Measurements from ENCODE around the gene GGCT. TPM values are rescaled to one million over a fixed set of nuclear protein-coding genes. Genes with fewer than 3 reads are reported as not detected.

Gene GGCT
- 10 to 100 TPM; 24.1 to 47.0 (median 30.1) TPM for total RNA-seq

- WGBS, 2 donors: 0 to 2% methylated on average over 10 to 38 of the region's 64 CpGs
- peak within 1 kb of the TSS; percentile 72 to 91 (median 89) for H3K4me3 ChIP-seq (replicated peaks in 1 of 3)
- peak; percentile 100 for DNase-seq
- no peak for TF ChIP-seq CTCF (IDR thresholded peaks at IDR 0.05)
- peak in 1 of 2 donors; percentile 81 for TF ChIP-seq POLR2A (IDR thresholded peaks at IDR 0.05)
- no peaks in the 10 kb centered on the region for H3K9me3 ChIP-seq
- no peaks in the 10 kb centered on the region for H3K36me3 ChIP-seq
- H3K27ac ChIP-seq: peak within 1 kb of the TSS; percentile 84 to 89 (median 89)
- no peaks in the 10 kb centered on the region for H3K27me3 ChIP-seq
- peaks cover 18 to 19% of the 10 kb centered on the region in 2 donors for H3K4me1 ChIP-seq
- intact Hi-C loops (cut with DNase I): loop anchor here (10.0 kb wide), 1 partner anchor 60 kb away; no protein-coding TSS in a partner anchor
Measured at GRCh38 chr7:30504301-30505173, at the start of gene GGCT. Gene GGCT (minus strand): TSS chr7:30504829. CDS start chr7:30504709, 120 bp downstream.

GRCh38 chr7:30553546-30553945 is 48.9 kb upstream of the GGCT start:
- no peaks in the 10 kb centered on the region for H3K36me3 ChIP-seq
- H3K9me3 ChIP-seq: no peaks in the 10 kb centered on the region
- DNase-seq: no peak
- H3K27ac ChIP-seq: no peak overlapping the region
- 73 to 80% methylated on average over 3 of the region's 3 CpGs for WGBS, 2 donors
- intact Hi-C loops (cut with DNase I): no loop called here
- no peak for TF ChIP-seq CTCF (IDR thresholded peaks at IDR 0.05)
- no peak for TF ChIP-seq POLR2A (IDR thresholded peaks at IDR 0.05)
- no peaks in the 10 kb centered on the region for H3K27me3 ChIP-seq
- peaks cover 20 to 28% of the 10 kb centered on the region in 2 donors for H3K4me1 ChIP-seq
- H3K4me3 ChIP-seq (replicated peaks in 1 of 3): no peak overlapping the region

- intact Hi-C loops (cut with DNase I): no loop called here
Measured at GRCh38 chr7:30553141-30553540, 48.5 kb upstream of the GGCT start.

GRCh38 chr7:30552330-30552729 is 47.7 kb upstream of the GGCT start:
- no peak for DNase-seq
- Histone ChIP-seq H3K36me3 (no peaks in the 10 kb centered on the region), H3K4me1 (peaks cover 20 to 28% of the 10 kb centered on the region in 2 donors), H3K27ac (peak overlapping the region in 1 of 3 donors; percentile 84), H3K9me3 (no peaks in the 10 kb centered on the region), H3K4me3 (replicated peaks in 1 of 3) (no peak overlapping the region), H3K27me3 (no peaks in the 10 kb centered on the region)
- intact Hi-C loops (cut with DNase I): no loop called here
- 30 to 69% methylated on average over 1 of the region's 1 CpG for WGBS, 2 donors
- TF ChIP-seq POLR2A (IDR thresholded peaks at IDR 0.05): no peak
- TF ChIP-seq CTCF (IDR thresholded peaks at IDR 0.05): no peak

More at GRCh38 chr7:30553141-30553540, 48.5 kb upstream of the GGCT start:
- Histone ChIP-seq H3K27me3 (no peaks in the 10 kb centered on the region), H3K27ac (no peak overlapping the region), H3K36me3 (no peaks in the 10 kb centered on the region), H3K4me3 (replicated peaks in 1 of 3) (no peak overlapping the region), H3K9me3 (no peaks in the 10 kb centered on the region), H3K4me1 (peaks cover 20 to 28% of the 10 kb centered on the region in 2 donors)
- DNase-seq: no peak
- no peak for TF ChIP-seq POLR2A (IDR thresholded peaks at IDR 0.05)
- TF ChIP-seq CTCF (IDR thresholded peaks at IDR 0.05): no peak

GRCh38 chr7:30549931-30550493 is 45.4 kb upstream of the GGCT start:
- Histone ChIP-seq H3K27me3 (no peaks in the 10 kb centered on the region), H3K4me3 (replicated peaks in 1 of 3) (no peak overlapping the region), H3K9me3 (no peaks in the 10 kb centered on the region), H3K27ac (peak overlapping the region; percentile 82 to 84 (median 84)), H3K36me3 (no peaks in the 10 kb centered on the region), H3K4me1 (peaks cover 20 to 28% of the 10 kb centered on the region in 2 donors)
- no peak for TF ChIP-seq CTCF (IDR thresholded peaks at IDR 0.05)
- TF ChIP-seq POLR2A (IDR thresholded peaks at IDR 0.05): no peak
- DNase-seq: no peak
- WGBS, 2 donors: 83 to 85% methylated on average over 7 of the region's 7 CpGs
- intact Hi-C loops (cut with DNase I): no loop called here
